Stimulated activated CD8-positive, alpha-beta memory T cell treated with anti-CD3 and anti-CD28 coated beads, Interleukin-2, amount 100 ng/mL, for 1 hour (primary cell): ENCODE measurements around the gene CHST11.
"Not testable (repeated sequence)": the region's sequence is repeated elsewhere in the genome, so short reads cannot be mapped to it uniquely, and the experiment has no call there.

ENCODE experiments used
- DNase-seq, 2 donors: peaks; one replicate each; pipeline ENCODE4 v3.0.0-alpha.2; 2020; ENCODE audit warnings: low read depth in 2 of 2

The CHST11 gene

DNA sequence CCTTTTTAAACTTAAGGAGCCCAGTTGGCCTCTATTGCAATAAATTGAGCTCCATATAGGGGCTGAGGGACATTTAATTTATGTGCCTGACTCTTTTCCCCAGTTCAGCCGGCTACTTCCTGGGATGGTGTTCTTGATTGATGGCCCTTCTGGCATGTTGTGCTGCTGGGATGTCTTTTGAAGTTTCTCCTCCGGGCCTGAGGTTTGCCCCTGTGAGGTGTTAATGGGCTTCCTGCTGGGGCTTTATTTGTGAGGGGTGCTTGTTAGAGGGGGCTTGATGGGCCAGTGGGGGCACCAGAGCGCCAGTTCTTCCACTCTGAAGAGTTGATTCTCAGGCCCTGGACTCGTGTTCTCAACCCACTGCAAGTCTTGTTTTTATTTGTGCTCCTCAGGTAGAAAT, 69.6 kb downstream of the CHST11 start:
- no peak for DNase-seq

DNA sequence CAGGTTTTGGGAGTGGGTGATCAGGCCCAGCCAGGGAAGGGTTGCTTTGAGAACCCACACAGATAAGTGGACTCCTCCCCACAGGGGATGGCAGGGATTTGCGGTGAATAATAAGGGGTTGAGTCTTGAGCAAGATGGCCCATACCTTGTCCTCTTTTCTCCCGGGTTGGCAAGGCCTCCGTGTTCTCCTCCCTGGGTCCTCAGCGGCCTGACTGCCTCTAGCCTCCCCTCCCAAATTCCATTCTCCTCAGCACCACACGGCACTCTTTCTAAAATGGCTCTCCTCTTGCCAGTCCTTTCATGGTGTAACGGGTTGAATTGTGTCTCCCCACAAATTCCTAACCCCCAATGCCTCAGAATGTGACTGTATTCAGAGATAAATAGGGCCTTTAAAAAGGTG, 70.0 kb downstream of the CHST11 start:
- DNase-seq = no peak

DNA sequence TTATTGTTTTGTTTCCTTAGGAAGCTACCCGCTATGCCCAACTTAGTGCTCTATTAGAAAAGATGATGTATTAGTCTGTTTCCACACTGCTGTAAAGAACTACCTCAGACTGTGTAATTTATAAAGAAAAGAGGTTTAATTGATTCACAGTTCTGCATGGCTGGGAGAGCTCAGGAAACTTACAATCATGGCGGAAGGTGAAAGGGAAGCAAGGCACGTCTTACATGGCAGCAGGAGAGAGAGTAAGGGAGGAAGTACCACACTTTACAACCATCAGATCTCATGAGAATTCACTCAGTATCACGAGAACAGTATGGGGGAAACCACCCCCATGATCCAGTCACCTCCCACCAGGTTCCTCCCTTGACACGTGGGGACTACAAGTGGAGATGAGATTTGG, 70.9 kb downstream of the CHST11 start:
- not testable (repeated sequence) for DNase-seq

DNA sequence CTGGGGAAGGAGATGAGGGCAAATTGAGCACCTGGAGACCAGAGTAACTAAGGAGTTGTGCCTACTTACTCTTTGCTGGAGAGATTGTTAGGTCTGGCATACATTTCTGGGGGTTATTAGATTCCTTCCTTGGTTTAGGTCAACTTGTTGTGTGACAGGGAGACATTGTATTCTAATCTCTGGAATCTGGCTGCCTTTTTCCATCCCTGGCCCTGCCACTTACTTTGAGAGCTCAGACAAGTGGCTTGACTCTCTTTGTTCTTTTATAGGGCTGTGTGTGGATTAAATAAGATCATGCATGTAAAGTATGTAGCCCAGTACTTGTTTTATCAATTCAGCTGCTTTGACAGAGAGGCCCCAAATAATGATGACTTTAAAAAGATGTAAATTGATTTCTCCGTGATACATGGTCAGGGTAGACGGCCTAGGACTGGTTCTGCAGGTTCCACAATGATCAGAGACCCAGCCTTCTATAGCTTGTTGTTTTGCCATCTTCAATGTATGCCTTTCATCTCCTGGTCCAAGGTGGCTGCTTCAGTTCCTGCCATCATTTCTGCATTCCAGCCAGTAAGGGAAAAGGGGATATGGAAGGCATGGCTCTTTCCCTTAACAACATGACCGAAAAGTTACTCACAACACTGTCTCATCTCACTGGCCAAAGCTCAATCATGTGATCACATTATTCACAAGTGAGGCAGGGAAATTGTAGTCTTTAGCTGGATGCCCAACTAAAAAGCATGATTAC, 72.6 kb downstream of the CHST11 start:
- no peak for DNase-seq

DNA sequence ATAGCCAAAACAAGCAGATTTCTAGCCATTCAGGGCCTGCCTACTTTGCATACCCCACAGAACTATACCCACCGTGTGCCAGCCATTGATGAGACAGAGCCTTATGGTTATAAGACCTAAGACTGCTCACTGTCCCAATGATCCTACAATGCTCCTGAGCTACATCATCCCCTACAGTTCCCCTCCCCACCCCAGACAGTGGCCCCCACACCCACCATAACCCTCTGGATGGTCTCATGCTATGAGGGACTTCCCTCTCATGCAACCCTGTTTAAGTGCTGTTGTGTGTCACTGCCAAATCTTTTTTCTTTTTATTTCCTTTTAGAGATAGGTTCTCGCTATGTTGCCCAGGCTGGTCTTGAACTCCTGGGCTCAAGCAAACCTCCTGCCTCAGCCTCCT, 75.9 kb downstream of the CHST11 start:
- DNase-seq = no peak

DNA sequence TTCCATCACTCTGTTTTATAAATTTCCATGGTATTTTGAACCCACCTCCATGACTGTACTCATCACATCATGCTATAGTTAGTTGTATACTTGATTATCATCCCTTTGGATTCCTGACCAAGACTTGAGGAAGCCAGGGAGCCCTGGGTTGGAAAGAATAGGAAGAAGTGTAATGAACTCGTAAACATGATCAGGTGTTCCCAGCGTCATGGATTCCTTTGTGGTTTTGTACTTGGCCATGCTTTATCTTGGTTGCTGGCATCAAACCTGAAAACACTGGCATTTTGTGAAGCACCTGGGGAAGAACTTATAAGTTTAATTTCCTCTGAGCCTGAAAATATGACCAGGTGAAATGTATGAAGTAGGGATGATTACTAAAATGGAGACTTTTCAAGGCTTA, 76.4 kb downstream of the CHST11 start:
- DNase-seq = no peak

DNA sequence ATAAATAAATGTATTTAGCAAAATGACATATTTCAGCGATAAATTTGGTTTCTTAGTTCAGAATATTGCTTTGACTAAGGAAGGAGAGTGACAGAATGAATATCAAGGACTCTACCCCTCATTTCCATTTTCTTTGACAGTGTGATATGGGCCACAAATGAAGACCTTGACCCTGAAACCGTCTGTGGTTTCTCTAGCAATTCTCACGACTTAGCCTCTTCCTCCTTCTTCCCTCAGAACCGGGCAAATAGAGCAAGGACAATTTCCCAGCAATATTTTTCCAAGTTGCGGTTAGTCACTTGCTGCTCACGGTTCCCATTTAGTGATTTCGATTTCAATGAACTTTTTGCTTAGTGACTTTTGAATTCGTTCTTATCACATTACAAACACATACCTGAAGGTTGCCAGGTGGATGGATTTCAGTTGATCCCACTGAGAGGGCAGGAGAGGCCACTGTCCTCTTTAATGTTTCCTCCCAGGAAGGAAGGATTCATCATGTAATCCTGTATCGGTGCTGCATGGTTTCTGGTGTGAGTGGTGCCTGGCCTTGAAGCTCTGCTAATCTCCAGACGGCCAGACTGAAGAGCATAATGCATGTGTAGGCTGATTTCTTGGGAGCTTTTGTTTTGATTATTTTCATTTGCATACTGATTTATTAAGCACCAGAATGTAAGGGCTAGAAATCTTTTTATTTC, 77.6 kb downstream of the CHST11 start:
- DNase-seq = no peak

DNA sequence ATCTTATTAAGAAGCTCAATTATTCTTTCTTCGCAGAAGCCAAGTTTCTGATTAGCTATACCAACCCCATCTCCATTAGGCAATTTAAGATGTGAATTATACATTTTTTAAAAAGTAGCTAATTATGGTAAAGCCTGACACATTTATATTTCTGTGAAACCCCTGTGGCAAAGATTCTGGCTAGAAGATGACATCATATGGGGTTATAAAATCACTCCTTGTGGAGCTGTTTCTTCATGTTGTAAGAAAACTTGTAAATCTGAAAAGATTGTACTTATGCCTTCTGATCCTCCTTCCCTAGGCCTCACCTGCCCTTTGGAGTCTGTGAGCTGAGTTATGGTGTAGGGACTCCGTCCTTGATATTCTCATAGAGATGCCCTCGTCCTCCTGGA, 78.1 kb downstream of the CHST11 start:
- DNase-seq = no peak

DNA sequence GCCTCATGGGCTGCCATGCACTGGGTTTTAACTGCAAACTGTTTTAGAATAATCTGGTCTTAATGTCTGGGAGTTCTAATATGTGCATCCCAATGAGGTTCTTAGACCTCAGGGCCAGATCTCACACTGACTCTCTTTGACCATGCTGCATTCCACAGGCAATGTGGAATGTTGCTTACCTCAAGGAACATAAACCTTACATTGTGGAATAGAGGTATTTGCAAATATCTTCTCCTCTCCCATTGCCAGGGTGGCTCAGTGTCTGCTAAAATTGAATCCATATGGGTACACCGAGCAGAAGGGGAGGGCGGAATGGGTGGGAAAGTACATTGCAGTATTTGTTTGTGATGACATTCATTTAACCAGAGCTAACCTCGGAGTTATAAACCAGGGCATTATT, 78.6 kb downstream of the CHST11 start:
- DNase-seq = no peak

DNA sequence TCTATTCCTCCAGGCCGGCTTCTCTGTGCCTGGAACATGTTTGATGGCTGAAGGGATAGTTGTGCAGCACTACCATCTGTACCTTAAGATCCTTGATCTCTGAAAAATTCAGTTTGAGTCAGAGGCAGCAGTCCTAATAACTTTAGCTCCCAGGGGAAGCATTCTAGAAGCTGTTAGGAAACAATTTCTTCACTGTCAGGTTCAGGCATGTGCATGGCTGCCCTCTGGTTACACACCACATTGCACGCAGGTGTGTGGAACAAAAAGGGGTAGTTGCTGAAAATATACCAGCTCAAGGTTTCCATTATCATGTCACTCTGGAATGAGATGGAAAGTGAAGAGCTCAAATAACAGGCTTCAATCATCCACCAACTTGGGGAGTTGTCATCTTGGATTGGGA, 80.1 kb downstream of the CHST11 start:
- no peak for DNase-seq

DNA sequence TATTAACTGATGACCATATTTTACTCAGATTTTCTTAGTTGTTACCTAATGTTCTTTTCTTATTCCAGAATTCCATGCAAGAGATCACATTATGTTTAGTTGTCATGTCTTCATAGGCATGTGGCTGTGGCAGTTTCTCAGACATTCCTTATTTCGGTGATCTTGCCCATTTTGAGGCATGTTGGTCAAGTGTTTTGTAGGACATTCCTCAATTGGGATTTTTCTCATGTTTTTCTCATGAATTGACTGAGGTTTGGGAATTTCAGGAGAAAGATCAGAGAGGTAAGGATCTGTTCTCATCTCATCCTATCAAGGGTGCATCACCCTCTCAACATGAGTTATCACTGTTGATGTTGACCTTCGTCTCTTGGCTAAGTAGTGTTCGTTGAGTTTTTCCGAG, 81.3 kb downstream of the CHST11 start:
- DNase-seq = no peak

DNA sequence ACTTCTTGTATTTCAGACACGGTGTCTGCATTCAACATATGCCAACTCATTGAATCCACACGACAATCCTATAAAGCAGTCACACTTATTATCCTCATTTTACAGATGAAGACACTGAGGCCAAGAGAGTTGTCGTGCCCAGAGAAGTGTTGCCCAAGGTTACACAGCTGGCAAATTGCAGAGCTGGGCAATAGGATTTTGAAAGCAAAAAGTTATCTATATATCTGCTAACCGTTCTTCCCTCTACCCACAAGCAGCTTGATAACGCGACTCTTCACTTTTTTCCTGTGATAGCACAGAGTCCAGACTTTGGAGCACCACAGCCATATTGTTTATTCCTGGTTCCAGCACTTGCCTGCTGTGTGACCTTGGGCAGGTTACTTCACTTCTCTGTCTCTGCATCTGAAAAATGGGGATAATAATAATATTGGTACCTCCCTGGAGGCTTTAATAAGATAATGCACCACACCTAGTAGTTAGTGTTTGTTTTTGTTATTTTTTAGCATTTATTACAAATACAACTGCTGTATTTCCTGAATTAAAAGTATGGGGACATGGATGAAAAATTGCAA, 82.2 kb downstream of the CHST11 start:
- no peak for DNase-seq

DNA sequence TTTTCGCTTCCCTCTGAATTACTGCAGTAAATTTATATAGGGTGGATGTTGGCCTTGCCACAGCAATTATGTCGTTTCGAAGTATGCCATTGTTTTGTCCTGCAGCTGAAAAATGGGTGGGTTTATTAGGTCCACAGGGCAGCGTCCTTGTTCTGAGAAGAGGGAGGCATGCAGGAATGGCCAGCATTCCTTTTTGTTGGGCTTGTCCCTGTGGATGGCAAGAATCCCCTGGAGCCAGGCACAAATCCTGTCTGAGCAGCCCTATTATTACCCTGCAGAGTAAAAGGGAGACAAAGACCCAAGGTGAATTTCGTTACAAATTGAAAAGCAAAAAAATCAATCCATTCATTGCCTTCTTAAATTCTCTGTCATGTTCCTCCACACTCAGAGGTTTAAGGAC, 88.1 kb downstream of the CHST11 start:
- no peak for DNase-seq

DNA sequence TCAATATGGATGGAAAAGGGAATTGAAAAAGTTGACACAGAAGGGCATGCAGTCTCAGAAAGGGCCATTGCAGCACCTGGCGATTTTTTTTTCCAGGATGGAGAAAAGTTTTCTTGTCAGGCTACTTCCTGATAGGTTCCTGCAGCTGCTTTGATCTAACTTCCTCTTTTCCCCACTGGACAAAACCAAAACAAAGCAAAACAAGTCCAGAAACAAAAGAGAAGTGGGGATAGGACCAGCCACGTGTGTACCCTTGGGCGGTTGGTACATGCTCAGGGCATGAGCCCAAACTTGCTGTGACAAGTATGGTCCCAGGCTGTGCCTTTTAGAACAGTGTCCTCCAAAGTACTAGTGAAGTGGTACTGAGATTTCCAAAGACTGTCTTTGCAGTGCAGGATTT, 89.8 kb downstream of the CHST11 start:
- DNase-seq = no peak

DNA sequence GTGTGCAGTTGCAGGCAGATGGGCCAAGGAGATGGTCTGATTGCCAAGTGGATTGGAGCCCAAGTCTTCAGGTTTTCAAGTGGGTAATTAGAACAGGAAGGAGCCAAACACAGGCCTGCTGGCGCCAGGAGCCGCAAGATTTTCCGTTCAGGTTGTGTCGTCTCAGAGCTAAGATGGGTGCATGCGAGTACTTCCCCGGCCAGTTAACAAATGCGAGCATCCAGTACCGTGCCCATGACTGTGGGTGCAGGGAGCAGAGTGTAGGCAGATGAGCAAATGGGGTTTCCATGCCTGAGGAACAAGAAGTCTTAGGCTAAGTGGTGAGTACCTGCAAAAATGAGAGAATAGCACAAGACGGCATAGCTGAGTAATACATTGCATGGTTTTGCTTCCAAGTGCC, 90.5 kb downstream of the CHST11 start:
- no peak for DNase-seq

DNA sequence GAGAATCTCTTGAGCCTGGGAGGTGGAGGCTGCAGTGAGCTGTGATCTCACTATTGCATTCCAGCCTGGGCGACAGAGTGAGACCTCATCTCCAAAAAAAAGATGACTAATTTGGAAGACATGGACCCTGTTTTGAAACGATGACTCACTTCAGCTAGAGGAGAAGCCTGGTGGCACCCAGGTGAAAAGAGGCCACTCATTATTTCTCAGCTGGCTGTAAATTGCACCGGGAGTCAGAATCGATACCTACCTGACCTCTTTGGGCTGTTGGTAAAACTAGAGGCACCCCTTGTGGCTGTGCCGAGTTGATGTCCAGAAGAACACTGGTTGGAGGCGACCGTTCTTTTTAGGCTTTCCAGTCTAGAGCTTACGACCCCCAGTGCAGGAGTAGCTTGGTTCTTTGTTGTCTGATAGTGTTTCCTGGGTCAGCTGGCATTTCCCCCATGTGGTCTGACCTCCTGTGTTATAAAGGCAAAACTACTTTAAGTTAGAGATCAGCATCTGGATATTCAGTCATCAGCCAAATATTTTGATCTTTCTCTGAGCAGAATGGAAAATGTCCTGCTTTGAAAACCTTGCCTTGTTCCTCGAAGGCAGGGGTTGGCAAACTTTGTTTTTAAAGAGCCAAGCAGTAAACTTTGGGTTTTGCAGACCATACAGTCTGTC, 93.2 kb downstream of the CHST11 start:
- DNase-seq = no peak

DNA sequence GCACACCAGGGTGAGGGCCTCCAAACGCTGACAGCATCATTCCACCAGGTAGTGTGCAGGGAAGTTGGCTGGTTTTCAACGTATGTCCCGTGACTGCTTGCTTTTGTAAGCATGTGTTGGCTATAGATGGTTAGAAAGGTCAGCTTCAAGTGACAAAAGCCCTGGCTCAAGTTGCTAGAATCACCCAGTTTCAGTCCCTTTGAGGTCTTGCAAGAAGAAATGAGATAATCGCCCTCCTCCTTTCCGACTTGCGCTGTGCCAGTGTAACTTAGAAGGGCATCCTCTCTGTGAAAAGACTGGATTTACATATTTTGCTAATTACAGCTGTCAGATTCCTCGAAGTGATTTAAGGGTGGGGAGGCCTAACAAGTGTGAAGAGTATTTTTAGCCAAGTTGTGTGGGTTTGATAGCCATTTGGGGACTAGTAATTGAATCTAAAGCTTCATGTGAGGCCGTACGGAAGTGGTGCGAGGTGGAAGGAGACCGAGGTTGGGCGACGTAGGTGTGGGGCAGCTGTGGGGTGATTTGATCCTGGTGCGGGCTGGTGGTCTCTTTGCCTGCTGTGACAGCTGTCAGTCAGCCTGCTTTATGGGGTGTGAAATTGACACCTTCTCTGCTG, 94.7 kb downstream of the CHST11 start:
- no peak for DNase-seq

DNA sequence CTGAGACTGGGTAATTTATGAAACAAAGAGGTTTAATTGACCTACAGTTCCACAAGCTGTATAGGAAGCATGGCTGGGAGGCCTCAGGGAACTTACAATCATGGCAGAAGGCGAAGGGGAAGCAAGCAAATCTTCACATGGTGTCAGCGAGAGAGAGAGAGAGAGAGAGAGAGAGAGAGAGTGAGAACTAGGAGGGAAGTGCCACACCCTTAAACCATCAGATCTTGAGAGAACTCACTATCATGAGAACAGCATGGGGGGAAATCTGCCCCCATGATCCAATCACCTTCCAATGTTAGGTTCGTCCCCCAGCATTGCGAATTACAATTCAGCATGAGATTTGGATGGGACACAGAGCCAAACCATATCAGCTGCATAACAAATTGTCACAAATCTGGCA, 96.7 kb downstream of the CHST11 start:
- DNase-seq = no peak

DNA sequence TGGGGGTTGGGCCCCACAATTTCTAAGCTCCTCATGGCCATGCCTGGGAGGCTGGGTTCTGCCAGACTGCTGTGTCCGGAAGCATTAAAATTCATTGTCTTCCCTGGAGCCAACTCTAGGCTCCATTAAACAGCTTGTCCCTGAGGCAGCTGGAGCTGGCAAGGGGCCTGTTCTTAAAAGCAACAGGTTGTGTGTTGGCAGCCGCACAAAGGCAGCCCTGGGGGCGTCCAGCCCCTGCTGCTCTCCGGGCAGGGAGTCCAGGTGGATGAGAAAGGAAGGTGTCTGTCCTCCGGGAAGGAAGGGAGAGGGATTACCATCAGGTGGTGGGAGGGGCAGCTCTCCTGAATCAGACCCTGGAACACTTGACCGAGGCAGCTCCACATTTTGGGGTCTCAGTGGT, 98.9 kb downstream of the CHST11 start:
- no peak for DNase-seq

DNA sequence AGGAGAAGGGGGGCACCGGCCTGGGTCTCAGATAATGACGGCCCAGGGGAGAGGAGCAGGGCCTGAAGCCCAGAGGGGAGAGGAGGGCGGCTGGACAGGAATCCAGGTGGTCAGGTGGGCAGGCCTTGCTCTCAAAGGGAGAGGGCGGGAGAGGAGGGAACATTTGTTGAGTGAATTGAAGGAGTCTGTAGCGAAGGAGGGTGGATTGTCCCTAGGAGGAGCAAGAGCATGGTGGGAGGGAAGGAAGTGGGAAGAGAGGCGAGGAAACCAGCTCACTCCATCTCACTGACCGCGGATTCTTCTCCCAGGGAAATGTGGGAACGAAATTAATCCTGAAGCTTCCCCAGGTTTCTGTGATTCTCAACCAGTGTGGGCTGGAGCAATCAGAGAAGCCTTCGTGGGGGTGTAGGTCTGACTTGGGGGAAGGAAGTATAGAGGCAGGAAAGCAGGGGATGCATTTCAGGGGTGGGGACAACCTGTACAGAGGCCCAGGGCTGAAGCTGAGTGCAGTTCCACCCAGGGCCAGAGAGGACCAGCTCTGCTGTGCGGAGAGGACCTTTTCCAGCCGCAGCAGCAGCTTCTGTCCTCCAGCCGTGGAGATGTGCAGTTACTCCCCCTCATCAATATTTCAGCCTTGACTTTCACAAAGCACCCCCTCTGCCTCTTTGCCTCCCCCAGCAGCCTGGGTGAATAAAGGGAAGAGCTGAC, 100.9 kb downstream of the CHST11 start:
- no peak for DNase-seq

DNA sequence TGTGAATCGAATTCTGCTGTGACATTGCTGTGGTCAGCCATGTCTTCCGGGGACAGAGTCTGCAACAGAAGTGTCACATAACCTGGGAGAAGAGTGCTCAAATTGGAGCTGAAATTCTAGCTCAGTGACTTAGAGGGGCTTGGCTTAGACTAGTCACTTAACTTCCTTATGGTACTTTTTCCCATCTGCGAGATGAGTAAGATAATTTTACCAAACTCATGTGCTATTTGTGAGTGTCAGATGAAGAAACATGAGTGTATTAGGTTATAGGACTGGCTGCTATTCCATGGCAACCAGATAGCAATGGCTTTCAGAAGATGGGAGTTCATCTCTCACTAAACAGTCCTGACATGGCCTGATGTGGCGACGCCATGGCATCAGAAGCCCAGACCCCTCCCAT, 104.1 kb downstream of the CHST11 start:
- no peak for DNase-seq

DNA sequence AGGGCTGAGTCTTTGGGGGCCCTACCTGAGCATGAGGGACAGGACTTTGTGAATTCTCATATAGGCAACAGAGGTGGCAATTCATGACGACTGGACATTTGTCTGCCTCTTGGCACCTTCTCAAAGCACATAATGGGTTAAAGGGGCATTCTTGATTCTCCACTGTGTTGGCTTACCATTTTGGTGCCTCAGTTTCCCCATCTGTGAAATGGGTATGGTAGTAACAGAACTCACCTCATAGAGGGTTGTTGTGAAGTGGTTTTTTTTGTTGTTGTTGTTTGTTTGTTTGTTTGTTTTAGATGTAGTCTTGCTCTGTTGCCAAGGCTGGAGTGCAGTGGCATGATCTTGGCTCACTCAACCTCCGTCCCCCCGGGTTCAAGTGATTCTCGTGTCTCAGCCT, 106.0 kb downstream of the CHST11 start:
- DNase-seq = no peak
